HEK293T (cell line): Measurements from ENCODE around the gene FAM118A.
A peak's percentile ranks its signal among the peaks of the same experiment; 100 is the strongest.
"Not testable (repeated sequence)": the region's sequence is repeated elsewhere in the genome, so short reads cannot be mapped to it uniquely, and the experiment has no call there.

Experiments used
- CTCF ChIA-PET: fragments of 350-600 bp; formaldehyde crosslinking; extraction: SDS; loops from one replicate; lab custom pipeline; 2021; ENCODE audit warnings: antibody characterized with exemption, inconsistent platforms; lab: Yijun Ruan, JAX
- POLR2A ChIA-PET: fragments of 350-600 bp; formaldehyde crosslinking; extraction: SDS; loops from one replicate; lab custom pipeline; 2020; ENCODE audit warnings: antibody characterized with exemption, inconsistent platforms; lab: Yijun Ruan, JAX
- DNase-seq: peaks from one replicate; pipeline ENCODE4 v3.0.0; 2012; ENCODE audit warnings: mixed read lengths; ENCODE audit errors: extremely low spot score
- ARNT ChIP-seq: fragments of 450-650 bp; IDR thresholded peaks from 2 replicates; pipeline ENCODE4 v1.6.1; 2017; ENCODE audit warnings: mild to moderate bottlenecking
- BHLHE40 ChIP-seq: fragments of 450-650 bp; IDR thresholded peaks from 2 replicates; pipeline ENCODE4 v1.6.1; 2016; ENCODE audit warnings: mild to moderate bottlenecking, moderate library complexity, borderline replicate concordance
- CTBP1 ChIP-seq: fragments of 450-650 bp; IDR thresholded peaks from 2 replicates; pipeline ENCODE4 v1.6.1; 2016; ENCODE audit warnings: borderline replicate concordance
- ELF4 ChIP-seq: fragments of 450-650 bp; IDR thresholded peaks from 2 replicates; pipeline ENCODE4 v1.6.1; 2017; ENCODE audit warnings: antibody characterized with exemption
- FOXA1 ChIP-seq: fragments of 450-650 bp; IDR thresholded peaks from 2 replicates; pipeline ENCODE4 v1.6.1; 2016; ENCODE audit warnings: mild to moderate bottlenecking
- FOXK2 ChIP-seq: fragments of 450-650 bp; IDR thresholded peaks from 2 replicates; pipeline ENCODE4 v1.6.1; 2016; ENCODE audit warnings: mild to moderate bottlenecking
- FOXM1 ChIP-seq: fragments of 450-650 bp; IDR thresholded peaks from 2 replicates; pipeline ENCODE4 v1.6.1; 2017; ENCODE audit warnings: mild to moderate bottlenecking, borderline replicate concordance
- HDGF ChIP-seq: fragments of 450-650 bp; IDR thresholded peaks from 2 replicates; pipeline ENCODE4 v1.6.1; 2017; ENCODE audit warnings: antibody characterized with exemption, borderline replicate concordance
- L3MBTL2 ChIP-seq: fragments of 450-650 bp; conservative IDR thresholded peaks from 2 replicates; pipeline ENCODE4 v1.6.1; 2016; ENCODE audit warnings: mild to moderate bottlenecking
- LEF1 ChIP-seq: fragments of 450-650 bp; IDR thresholded peaks from 2 replicates; pipeline ENCODE4 v1.6.1; 2017; ENCODE audit warnings: mild to moderate bottlenecking, borderline replicate concordance
- NFRKB ChIP-seq: fragments of 450-650 bp; IDR thresholded peaks from 2 replicates; pipeline ENCODE4 v1.6.1; 2016; ENCODE audit warnings: mild to moderate bottlenecking, moderate library complexity
- SP1 ChIP-seq: fragments of 450-650 bp; IDR thresholded peaks from 2 replicates; pipeline ENCODE4 v1.6.1; 2017
- SUZ12 ChIP-seq: fragments of 450-650 bp; IDR thresholded peaks from 2 replicates; pipeline ENCODE4 v1.6.1; 2016; ENCODE audit warnings: mild to moderate bottlenecking
- TARDBP ChIP-seq: fragments of 450-650 bp; IDR thresholded peaks from 2 replicates; pipeline ENCODE4 v1.6.1; 2016
- ZNF384 ChIP-seq: fragments of 450-650 bp; IDR thresholded peaks from 2 replicates; pipeline ENCODE4 v1.6.1; 2016
- TF ChIP-seq, protein P1 (sequence below): fragments of 450-650 bp; IDR thresholded peaks from 2 replicates; pipeline ENCODE4 v1.6.1; 2016

FAM118A gene

DNA sequence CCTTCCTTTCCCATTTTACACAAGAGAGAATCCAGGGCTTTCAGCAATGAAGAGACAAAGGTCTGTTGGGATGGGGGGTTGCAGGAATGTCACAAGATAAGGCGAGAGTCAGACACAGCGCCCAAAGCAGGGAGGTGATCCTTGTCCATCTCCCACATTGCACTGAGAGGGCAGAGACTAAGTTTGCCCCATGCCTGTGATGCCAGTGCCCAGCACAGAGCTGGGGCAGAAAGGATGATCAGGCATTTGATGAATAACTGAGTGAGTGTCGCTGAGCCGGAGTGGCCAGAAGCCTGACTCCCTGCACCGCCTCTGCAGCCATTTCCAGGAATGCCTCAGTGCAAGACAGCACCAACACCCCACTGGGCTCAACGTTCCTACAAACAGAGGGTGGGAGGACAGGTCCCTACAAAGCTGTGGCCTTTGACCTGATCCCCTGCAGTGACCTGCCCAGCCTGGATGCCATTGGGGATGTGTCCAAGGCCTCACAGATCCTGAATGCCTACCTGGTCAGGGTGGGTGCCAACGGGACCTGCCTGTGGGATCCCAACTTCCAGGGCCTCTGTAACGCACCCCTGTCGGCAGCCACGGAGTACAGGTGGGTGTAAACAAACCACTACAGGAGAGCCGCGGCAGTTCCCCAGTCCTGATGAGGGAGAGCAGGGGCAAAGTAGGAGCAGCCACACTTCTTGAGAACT lies 22.7 kb upstream of the FAM118A start:
- no peak for TF ChIP-seq SUZ12
- TF ChIP-seq SP1: no peak
- no peak for DNase-seq
- ChIA-PET POLR2A (no interaction called here), CTCF (no interaction called here)

DNA sequence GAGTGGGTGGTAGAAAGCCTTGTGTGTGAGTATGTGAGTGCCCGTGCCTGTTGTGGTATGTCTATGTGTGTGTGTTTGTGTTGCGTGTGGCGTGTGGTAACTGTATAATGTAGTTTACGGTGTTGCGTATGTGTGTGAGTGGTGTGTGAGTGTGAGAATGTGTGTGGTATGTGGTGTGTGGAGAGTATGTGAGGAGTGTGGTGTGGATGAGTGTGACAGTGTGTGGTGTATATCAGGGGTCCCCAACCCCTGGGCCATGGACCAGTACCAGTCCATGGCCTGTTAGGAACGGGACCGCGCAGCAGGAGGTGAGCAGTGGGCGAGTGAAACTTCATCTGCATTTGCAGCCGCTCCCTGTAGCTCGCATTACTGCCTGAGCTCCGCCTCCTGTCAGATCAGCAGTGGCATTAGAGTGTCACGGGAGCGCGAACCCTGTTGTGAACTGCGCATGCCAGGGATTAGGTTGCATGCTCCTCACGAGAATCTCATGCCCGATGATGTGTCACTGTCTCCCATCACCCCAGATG lies 19.3 kb upstream of the FAM118A start:
- ChIA-PET CTCF (interaction anchor here (0.6 kb wide), 1 partner anchor 81 kb away, joined by 4 read pairs; no protein-coding TSS in a partner anchor), POLR2A (no interaction called here)
- no peak for DNase-seq

DNA sequence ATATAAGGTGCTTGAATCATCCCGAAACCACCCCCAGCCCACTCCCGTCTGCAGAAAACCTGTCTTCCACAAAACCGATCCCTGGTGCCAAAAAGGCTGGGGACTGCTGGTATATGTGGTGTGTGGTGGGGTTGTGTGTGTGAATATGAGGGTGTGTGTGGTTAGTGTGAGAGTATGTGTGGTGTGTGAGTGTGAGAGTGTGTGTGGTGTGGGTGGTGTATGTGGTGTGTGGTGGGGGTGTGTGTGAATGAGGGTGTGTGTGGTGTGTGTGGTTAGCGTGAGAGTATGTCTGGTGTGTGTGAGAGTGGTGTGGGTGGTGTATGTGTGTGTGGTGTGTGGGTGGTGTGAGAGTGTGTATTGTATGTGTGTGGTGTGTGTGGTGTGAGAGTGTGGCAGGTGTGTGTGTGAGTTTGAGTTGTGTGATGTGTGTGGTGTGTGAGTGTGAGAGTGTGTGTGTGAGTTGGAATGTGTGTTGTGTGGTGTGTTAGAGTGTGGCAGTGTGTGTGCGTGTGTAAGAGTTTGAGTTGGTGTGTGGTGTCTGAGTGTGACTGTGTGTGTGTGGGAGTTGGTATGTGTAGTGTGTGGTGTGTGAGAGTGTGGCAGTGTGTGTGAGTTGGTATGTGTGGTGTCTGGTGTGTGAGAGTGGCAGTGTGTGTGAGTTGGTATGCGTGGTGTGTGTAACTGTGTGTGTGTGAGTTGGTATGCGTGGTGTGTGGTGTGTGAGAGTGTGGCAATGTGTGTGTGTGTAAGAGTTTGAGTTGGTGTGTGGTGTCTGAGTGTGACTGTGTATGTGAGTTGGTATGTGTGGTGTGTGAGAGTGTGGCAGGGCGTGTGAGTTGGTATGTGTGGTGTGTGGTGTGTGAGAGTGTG lies 18.4 kb upstream of the FAM118A start:
- ChIA-PET POLR2A (no interaction called here), CTCF (interaction anchor here (0.6 kb wide), 1 partner anchor 80 kb away, joined by 4 read pairs; no protein-coding TSS in a partner anchor)
- TF ChIP-seq TARDBP (0 out of 2 replicates have a peak, but pooled peaks have one; percentile 15), LEF1 (no peak)

More for the DNA sequence above, 19.3 kb upstream of the FAM118A start:
- TF ChIP-seq, protein P1, sequence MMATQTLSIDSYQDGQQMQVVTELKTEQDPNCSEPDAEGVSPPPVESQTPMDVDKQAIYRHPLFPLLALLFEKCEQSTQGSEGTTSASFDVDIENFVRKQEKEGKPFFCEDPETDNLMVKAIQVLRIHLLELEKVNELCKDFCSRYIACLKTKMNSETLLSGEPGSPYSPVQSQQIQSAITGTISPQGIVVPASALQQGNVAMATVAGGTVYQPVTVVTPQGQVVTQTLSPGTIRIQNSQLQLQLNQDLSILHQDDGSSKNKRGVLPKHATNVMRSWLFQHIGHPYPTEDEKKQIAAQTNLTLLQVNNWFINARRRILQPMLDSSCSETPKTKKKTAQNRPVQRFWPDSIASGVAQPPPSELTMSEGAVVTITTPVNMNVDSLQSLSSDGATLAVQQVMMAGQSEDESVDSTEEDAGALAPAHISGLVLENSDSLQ: peak; percentile 55
- 0 out of 2 replicates have a peak, but pooled peaks have one; percentile 49 for TF ChIP-seq L3MBTL2
- no peak for TF ChIP-seq TARDBP
- no peak for TF ChIP-seq CTBP1
- TF ChIP-seq HDGF: no peak
- TF ChIP-seq SP1: no peak
- TF ChIP-seq LEF1: no peak
- no peak for TF ChIP-seq SUZ12
- TF ChIP-seq FOXA1: no peak

DNA sequence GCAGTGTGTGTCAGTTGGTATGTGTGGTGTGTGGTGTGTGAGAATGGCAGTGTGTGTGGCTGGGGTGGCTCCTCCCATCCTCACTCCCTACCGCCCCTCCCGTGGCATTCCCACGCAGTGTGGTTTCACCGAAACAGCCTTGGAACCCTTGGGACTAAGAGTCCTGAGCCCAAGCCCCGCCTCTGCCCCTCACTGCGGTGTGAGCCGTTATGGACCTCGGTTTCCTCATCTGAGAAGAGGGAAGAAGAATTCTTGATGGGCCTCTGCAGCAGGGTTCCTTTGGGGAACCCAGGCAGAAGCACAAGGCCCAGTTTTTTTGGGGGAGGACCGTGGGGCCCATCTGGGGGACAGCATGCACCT lies 17.8 kb upstream of the FAM118A start:
- TF ChIP-seq SUZ12 (no peak), HDGF (no peak), L3MBTL2 (no peak), ELF4 (no peak), BHLHE40 (no peak), FOXK2 (no peak), CTBP1 (no peak), FOXM1 (no peak), FOXA1 (no peak), ARNT (no peak), TARDBP (no peak), ZNF384 (no peak), NFRKB (no peak), LEF1 (no peak), SP1 (no peak)
- TF ChIP-seq, protein P1: no peak
- POLR2A ChIA-PET: no interaction called here
- CTCF ChIA-PET: no interaction called here
- no peak for DNase-seq

More for the DNA sequence above, 18.4 kb upstream of the FAM118A start:
- no peak for DNase-seq

DNA sequence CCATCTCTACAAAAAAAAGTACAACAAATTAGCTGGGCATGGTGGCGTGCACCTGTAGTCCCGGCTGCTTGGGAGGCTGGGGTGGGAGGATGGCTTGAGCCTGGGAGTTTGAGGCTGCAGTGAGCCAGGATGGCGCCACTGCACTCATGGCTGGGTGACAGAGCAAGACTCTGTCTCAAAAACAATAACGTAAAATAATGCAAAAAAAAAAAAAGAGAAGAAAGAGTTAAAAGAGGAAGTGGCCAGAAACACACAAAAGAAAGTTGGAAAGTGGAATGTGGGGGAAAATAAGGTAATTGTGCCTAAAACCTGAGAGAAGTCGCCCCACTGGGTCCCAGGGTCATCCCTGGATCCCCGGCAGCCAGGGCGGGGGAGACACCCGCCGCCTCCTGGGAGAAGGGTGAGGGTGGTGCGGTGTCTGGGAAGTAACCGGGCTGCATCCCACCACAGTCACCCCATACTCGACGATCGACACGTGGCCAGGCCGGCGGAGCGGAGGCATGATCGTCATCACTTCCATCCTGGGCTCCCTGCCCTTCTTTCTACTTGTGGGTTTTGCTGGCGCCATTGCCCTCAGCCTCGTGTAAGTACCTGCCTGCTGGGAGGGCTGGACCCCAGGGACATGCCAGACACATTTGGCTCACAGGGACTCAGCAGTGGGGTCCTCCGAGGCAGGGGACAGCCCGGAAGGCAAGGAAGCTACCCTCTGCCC lies 16.8 kb upstream of the FAM118A start:
- TF ChIP-seq, protein P1: no peak
- TF ChIP-seq FOXM1 (no peak), LEF1 (no peak), TARDBP (no peak)
- no peak for DNase-seq
- ChIA-PET CTCF (no interaction called here), POLR2A (no interaction called here)

DNA sequence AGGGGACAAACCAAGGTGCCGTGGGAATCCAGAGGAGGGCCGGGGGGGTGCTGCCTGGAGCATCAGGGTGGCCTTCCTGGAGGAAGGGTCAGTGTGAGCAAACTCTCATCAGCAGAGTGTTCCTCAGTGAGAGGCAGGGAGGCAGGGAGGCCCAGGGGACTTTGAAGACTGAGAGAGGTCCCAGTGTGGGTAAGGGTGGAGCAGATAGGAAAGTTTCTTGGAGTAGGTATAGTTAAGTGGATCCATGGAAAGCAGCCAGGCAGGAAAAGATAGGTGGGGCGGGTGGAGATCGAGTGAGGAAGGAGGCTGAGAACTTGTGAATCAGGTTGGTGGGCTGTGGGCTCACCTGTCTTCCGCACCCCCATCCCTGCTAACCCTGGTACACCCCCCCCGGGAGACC lies 15.7 kb upstream of the FAM118A start:
- ChIA-PET CTCF (no interaction called here), POLR2A (no interaction called here)
- no peak for DNase-seq
- no peak for TF ChIP-seq SUZ12

DNA sequence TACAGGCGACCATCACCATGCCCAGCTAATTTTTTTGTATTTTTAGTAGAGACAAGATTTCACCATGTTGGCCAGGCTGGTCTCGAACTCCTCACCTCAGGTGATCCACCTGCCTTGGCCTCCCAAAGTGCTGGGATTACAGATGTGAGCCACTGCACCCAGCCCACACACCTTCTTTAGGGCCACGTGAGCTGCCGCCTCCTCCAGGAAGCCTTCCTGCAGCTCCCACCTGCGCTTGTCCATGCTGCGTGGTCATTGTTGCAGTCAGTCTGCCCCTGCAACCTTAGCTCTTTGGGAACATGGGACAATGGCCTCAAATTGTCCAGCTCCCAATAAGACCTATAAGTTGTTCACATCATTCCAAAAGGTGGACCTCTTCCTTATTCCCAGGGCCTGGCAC lies 14.7 kb upstream of the FAM118A start:
- CTCF ChIA-PET, DNase-seq, POLR2A ChIA-PET: not testable (repeated sequence)
